ENCODE results near the gene NFIA.

- TF ChIP-seq CTCF (IDR thresholded peaks at IDR 0.05): no peak
- TF ChIP-seq POLR2A (IDR thresholded peaks at IDR 0.05): no peak
- TF ChIP-seq POLR2AphosphoS5 (IDR thresholded peaks at IDR 0.05): no peak
Observed at GRCh38 chr1:61207416-61207815, 125.1 kb downstream of the NFIA start.
